Activated CD8-positive, alpha-beta T cell treated with anti-CD3 and anti-CD28 coated beads, Interleukin-2, amount 10 ng/mL, durations not matched to agents 7 days and 5 days (primary cell): Measurements from ENCODE around the gene ZNF639. TPM values are rescaled to one million over a fixed set of nuclear protein-coding genes. Genes with fewer than 3 reads are reported as not detected.
"Not testable (repeated sequence)": the region's sequence is repeated elsewhere in the genome, so short reads cannot be mapped to it uniquely, and the experiment has no call there.

Experiments
- ATAC-seq: fragments of 150-1000 bp; cut with Tn5 transposase; one replicate; pipeline ENCODE4 v1.10.0; 2021; ENCODE audit warnings: moderate library complexity
- CTCF ChIA-PET: fragments of 350-600 bp; sonication (Branson Sonifier 250); formaldehyde crosslinking; loops from one replicate; lab custom pipeline; 2021; ENCODE audit warnings: antibody characterized with exemption; lab: Charles Lee
- POLR2A ChIA-PET: fragments of 350-600 bp; sonication (Branson Sonifier 250); formaldehyde crosslinking; loops from one replicate; lab custom pipeline; 2021; ENCODE audit warnings: antibody characterized with exemption; lab: Charles Lee
- DNase-seq: peaks from one replicate; pipeline ENCODE4 v3.0.0-alpha.2; 2020
- H3K27ac Mint-ChIP-seq: one replicate; pipeline ENCODE4 v1.8.0; 2021; ENCODE audit warnings: mild to moderate bottlenecking, mixed read lengths
- H3K27me3 Mint-ChIP-seq: one replicate; pipeline ENCODE4 v1.8.0; 2021; ENCODE audit warnings: low read depth, mixed read lengths
- H3K36me3 Mint-ChIP-seq: one replicate; pipeline ENCODE4 v1.8.0; 2021; ENCODE audit warnings: low read depth, mixed read lengths
- H3K4me1 Mint-ChIP-seq: one replicate; pipeline ENCODE4 v1.8.0; 2021; ENCODE audit warnings: low read depth, mixed read lengths
- H3K4me3 Mint-ChIP-seq: one replicate; pipeline ENCODE4 v1.8.0; 2021; ENCODE audit warnings: mild to moderate bottlenecking, mixed read lengths
- H3K9me3 Mint-ChIP-seq: one replicate; pipeline ENCODE4 v1.8.0; 2022; ENCODE audit warnings: mixed read lengths; ENCODE audit not compliant: insufficient read depth
- total RNA-seq, 2 experiments: library from RNA; stranded (reverse); gene quantifications; one replicate each; pipeline ENCODE4 v1.2.3, GENCODE V29; 2021

ZNF639 gene
- total RNA-seq, 2 experiments from 2014 or later, result 36.3 to 40.6 TPM

GRCh38 chr3:179292450-179292849 is 30.4 kb upstream of the ZNF639 start:
- no peak for ATAC-seq
- ChIA-PET CTCF (interaction anchor here (0.7 kb wide), 1 partner anchor 159 kb away, joined by 3 read pairs; the partner anchor contains the start of gene GNB4), POLR2A (no interaction called here)
- Mint-ChIP-seq H3K4me3 (no peak overlapping the region), H3K9me3 (no peaks in the 10 kb centered on the region), H3K36me3 (no peaks in the 10 kb centered on the region), H3K27ac (no peak overlapping the region), H3K27me3 (peaks cover 9% of the 10 kb centered on the region), H3K4me1 (no peaks in the 10 kb centered on the region)
- no peak for DNase-seq

- DNase-seq, result no peak
- no peak for ATAC-seq
- no peak overlapping the region for H3K27ac Mint-ChIP-seq
- no peaks in the 10 kb centered on the region for H3K4me1 Mint-ChIP-seq
- ChIA-PET CTCF (no interaction called here), POLR2A (no interaction called here)
- no peak overlapping the region for H3K4me3 Mint-ChIP-seq
- H3K9me3 Mint-ChIP-seq, result no peaks in the 10 kb centered on the region
- no peaks in the 10 kb centered on the region for H3K36me3 Mint-ChIP-seq
- peaks cover 11% of the 10 kb centered on the region for H3K27me3 Mint-ChIP-seq
These were observed 24.7 kb upstream of the ZNF639 start for GRCh38 chr3:179297971-179298725.

GRCh38 chr3:179299316-179299715 is 23.5 kb upstream of the ZNF639 start:
- no peaks in the 10 kb centered on the region for H3K4me1 Mint-ChIP-seq
- POLR2A ChIA-PET, result no interaction called here
- H3K36me3 Mint-ChIP-seq, result no peaks in the 10 kb centered on the region
- CTCF ChIA-PET, result no interaction called here
- no peak for DNase-seq
- peaks cover 15% of the 10 kb centered on the region for H3K27me3 Mint-ChIP-seq
- H3K4me3 Mint-ChIP-seq, result no peak overlapping the region
- no peak overlapping the region for H3K27ac Mint-ChIP-seq
- no peaks in the 10 kb centered on the region for H3K9me3 Mint-ChIP-seq
- no peak for ATAC-seq

DNA sequence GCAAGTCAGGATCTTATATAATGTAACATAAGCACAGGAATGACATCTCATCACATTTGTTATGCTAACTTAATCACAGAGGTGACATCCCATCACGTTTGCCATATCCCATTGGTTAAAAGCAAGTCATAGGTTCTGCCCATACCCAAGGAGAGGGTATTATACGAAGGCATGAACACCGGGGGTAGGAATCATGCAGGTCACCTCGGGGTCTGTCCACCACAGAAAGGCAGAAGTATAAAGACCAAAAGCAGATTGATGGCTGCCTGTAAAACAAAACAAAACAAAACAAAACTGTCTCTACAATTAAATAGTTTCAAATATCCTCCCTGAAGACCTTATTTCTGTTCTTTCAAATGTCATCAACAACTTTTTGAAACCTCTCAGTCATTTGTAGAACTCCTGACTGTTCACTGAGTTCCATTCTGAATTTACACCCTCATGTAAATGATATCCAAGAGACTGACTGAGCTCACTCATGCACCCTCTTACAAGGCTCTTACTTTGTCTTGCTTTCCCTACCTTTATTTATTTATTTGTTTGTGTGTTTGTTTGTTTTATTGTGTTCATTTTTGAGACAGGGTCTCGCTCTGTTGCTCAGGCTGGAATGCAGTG is 22.7 kb upstream of the ZNF639 start:
- Mint-ChIP-seq H3K36me3 (no peaks in the 10 kb centered on the region), H3K27me3 (peaks cover 12% of the 10 kb centered on the region), H3K4me1 (no peaks in the 10 kb centered on the region), H3K27ac (no peak overlapping the region), H3K4me3 (no peak overlapping the region), H3K9me3 (no peaks in the 10 kb centered on the region)
- ChIA-PET POLR2A (no interaction called here), CTCF (no interaction called here)
- no peak for DNase-seq
- ATAC-seq, result no peak

DNA sequence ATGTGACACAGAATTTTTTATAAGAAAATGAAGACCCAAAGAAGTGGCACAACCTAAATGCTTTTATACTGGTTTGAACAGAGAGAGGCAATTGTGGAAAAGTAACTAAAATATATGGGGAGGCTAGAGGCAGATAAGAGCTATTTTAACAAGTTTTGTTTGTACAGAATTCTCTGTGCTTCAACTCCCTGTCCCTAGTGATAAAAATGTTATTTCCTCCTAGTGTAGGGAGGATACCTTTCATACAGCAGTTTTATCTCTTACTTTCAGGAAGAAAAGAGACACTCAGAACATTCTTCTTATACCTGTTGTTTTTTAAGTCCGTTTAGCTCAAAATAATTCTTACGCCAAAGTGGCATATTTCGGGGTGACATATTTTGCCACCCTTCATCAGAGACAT is 21.2 kb upstream of the ZNF639 start:
- CTCF ChIA-PET, result no interaction called here
- Mint-ChIP-seq H3K4me3 (no peak overlapping the region), H3K36me3 (no peaks in the 10 kb centered on the region), H3K4me1 (no peaks in the 10 kb centered on the region), H3K27me3 (peaks cover 13% of the 10 kb centered on the region), H3K27ac (no peak overlapping the region), H3K9me3 (no peaks in the 10 kb centered on the region)
- ATAC-seq (no peak), DNase-seq (no peak)
- POLR2A ChIA-PET, result interaction anchor here (0.6 kb wide), 1 partner anchor 327 kb away, joined by 3 read pairs; no protein-coding TSS in a partner anchor

- H3K27me3 Mint-ChIP-seq, result peaks cover 8% of the 10 kb centered on the region
- ATAC-seq, result no peak
- CTCF ChIA-PET, result no interaction called here
- POLR2A ChIA-PET, result no interaction called here
- no peak overlapping the region for H3K4me3 Mint-ChIP-seq
- no peak for DNase-seq
- H3K36me3 Mint-ChIP-seq, result no peaks in the 10 kb centered on the region
- no peak overlapping the region for H3K27ac Mint-ChIP-seq
- no peaks in the 10 kb centered on the region for H3K9me3 Mint-ChIP-seq
- no peaks in the 10 kb centered on the region for H3K4me1 Mint-ChIP-seq
These were observed 20.7 kb upstream of the ZNF639 start for GRCh38 chr3:179302111-179302510.

DNA sequence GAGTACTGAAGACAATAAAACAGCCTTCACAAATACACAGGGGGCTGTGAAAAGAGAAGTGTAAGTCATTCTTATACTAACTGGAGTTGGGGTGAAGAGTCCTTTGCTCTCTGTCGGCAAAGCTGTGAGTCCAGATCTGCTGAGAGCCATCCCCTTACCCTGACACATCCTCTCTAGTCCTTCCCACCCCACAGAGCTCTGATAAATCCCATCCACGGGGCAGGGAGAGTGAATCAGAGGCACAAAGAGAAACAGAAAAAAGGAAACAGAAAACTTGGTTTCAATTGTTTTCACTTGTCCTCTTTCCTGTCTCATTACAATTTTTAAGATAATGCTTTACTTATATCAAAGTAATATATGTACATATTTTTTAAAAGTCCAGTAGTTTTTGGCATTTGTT is 18.2 kb upstream of the ZNF639 start:
- POLR2A ChIA-PET, result no interaction called here
- no peak for ATAC-seq
- Mint-ChIP-seq H3K27ac (no peak overlapping the region), H3K9me3 (no peaks in the 10 kb centered on the region), H3K36me3 (no peaks in the 10 kb centered on the region), H3K4me3 (no peak overlapping the region), H3K4me1 (no peaks in the 10 kb centered on the region), H3K27me3 (peaks cover 6% of the 10 kb centered on the region)
- no peak for DNase-seq
- CTCF ChIA-PET, result no interaction called here

DNA sequence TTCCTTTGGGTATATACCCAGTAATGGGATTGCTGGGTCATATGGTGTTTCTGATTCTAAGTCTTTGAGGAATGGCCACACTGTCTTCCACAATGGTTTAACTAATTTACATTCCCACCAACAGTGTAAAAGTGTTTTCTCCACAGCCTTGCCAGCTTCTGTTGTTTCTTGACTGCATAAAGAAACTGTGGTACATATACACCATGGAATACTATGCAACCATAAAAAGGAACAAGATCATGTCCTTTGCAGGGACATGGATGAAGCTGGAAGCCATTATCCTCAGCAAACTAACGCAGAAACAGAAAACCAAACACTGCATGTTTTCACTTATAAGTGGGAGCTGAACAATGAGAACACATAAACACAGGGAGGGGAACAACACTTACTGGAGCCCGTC is 15.5 kb upstream of the ZNF639 start:
- H3K27me3 Mint-ChIP-seq, H3K27ac Mint-ChIP-seq, H3K4me3 Mint-ChIP-seq, DNase-seq, H3K4me1 Mint-ChIP-seq, ATAC-seq, CTCF ChIA-PET, H3K36me3 Mint-ChIP-seq, H3K9me3 Mint-ChIP-seq, POLR2A ChIA-PET: not testable (repeated sequence)

- Mint-ChIP-seq H3K4me3 (no peak overlapping the region), H3K27me3 (peaks cover 9% of the 10 kb centered on the region), H3K9me3 (no peaks in the 10 kb centered on the region), H3K36me3 (no peaks in the 10 kb centered on the region), H3K27ac (no peak overlapping the region), H3K4me1 (no peaks in the 10 kb centered on the region)
- ChIA-PET CTCF (no interaction called here), POLR2A (no interaction called here)
- ATAC-seq (no peak), DNase-seq (no peak)
These were observed 14.8 kb upstream of the ZNF639 start for GRCh38 chr3:179308001-179308400.

GRCh38 chr3:179309225-179310078 is 13.4 kb upstream of the ZNF639 start:
- ChIA-PET CTCF (interaction anchor here (0.9 to 1.2 kb wide), 4 partner anchors 12 to 292 kb away, joined by 3 to 5 read pairs (median 3); no protein-coding TSS in a partner anchor), POLR2A (no interaction called here)
- Mint-ChIP-seq H3K9me3 (no peaks in the 10 kb centered on the region), H3K27ac (no peak overlapping the region), H3K36me3 (no peaks in the 10 kb centered on the region), H3K27me3 (peaks cover 5% of the 10 kb centered on the region), H3K4me3 (no peak overlapping the region), H3K4me1 (no peaks in the 10 kb centered on the region)
- DNase-seq, result no peak
- no peak for ATAC-seq

- Mint-ChIP-seq H3K4me1 (peaks cover 31% of the 10 kb centered on the region), H3K9me3 (no peaks in the 10 kb centered on the region), H3K27me3 (peaks cover 2% of the 10 kb centered on the region), H3K4me3 (no peak overlapping the region), H3K27ac (no peak overlapping the region), H3K36me3 (peaks cover 3% of the 10 kb centered on the region)
- ATAC-seq, result no peak
- ChIA-PET POLR2A (no interaction called here), CTCF (interaction anchor here (1.6 to 5.0 kb wide), 2 partner anchors 172 to 249 kb away, joined by 4 to 39 read pairs; partner anchors contain the start of gene ZMAT3)
- no peak for DNase-seq
These were observed 4.0 kb upstream of the ZNF639 start for GRCh38 chr3:179318876-179319275.
